GM18867 (cell line): ENCODE results near the gene STK11IP.
"Not testable (repeated sequence)": the region's sequence is repeated elsewhere in the genome, so short reads cannot be mapped to it uniquely, and the experiment has no call there.

Source experiments
- ATAC-seq: cut with Tn5 transposase; IDR thresholded peaks from one replicate; pipeline ENCODE4 v1.9.1; 2021; ENCODE audit warnings: mild to moderate bottlenecking, moderate library complexity; ENCODE audit not compliant: unreplicated experiment

Gene STK11IP

GRCh38 chr2:219644801-219645480 is 47.3 kb downstream of the STK11IP start:
- no peak for ATAC-seq

- ATAC-seq: no peak
Measured at GRCh38 chr2:219645631-219646527, 48.2 kb downstream of the STK11IP start.

DNA sequence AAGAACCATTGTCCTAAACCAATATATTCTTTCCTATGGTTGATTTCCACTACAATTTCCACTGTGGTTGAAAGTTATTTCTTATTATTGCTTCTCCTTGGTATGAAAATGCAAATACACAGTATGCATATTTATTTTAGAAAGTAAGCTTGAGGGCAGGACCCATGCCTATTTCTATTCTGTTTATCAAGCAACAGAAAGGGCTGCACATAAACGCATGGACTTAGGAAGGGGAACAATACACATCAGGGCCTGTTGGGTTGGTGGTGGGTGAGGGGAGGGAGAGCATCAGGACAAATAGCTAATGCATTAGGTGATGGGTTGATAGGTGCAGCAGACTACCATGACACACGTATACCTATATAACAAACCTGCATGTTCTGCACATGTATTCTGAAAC is 50.5 kb downstream of the STK11IP start:
- no peak for ATAC-seq

GRCh38 chr2:219648963-219649362 is 51.3 kb downstream of the STK11IP start:
- ATAC-seq: no peak

DNA sequence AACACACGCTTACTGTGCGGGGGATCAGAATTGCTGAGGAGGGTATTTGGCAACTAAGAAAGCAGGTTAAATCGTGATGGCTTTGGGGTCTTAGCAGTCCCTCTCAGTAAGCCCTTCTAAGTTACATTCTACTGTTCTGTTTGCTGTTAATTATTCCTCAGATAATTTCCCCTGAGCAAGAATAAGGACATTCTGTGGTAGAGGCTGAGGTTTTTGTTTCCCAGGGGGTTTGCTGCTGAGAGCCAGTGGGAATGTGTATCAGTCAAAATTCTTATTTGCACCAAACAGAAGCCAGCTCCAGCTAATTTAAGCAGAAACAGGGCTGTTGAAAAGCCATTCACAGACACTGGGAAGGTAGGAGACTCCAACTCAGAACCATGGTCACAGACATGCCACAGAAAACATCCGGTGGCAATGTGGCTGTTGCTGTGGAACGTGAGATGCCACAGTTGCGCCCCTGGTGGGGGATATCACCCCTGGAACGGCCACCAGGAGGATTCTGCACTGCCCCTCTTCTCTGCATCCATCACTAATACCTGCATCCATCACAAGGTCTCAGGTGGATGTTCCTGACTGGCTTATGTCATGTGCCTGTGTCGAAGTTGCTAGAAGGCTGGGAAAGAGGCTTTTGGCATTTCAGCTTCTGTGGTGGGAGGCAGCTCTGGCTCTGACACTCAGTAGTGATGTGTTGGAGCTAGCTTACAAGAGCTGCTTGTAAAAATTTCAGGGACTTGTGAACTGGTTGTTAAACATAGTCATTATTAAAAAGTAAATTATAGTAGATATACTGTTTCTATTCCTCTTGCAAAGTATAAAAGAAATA is 53.0 kb downstream of the STK11IP start:
- ATAC-seq: no peak

GRCh38 chr2:219651656-219652055 is 54.0 kb downstream of the STK11IP start:
- not testable (repeated sequence) for ATAC-seq

GRCh38 chr2:219656526-219656925 is 58.9 kb downstream of the STK11IP start:
- ATAC-seq: no peak

DNA sequence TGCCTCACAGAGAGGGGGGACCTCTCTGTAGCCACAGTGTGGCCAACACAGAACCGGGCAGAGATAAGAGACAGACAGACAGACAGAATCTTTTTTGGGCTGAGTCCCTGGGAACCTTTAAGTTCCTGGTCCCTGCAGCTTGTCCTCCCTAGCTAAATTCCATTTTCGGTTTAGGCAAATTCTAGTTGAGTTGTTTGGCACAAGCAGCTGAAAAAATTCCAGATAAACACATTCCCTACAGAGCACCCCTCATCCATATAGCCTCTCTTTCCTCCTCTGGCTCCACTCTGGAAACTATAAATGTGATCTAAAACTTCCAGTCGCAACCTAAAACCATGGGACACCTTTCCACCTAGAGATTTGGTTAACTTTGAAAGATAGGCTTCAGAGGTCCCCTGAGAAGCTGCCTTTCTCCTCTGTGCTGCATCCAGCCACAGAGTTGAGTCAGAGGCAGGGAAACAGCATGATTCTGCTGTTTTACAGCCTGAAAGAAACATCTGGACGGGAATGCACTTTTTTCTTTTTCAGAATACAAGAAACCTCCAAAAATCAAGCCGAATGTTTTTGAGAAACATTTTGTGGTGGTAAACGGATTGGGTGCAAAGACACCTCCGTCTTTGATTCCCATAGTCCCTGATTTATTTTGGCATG is 60.7 kb downstream of the STK11IP start:
- no peak for ATAC-seq

DNA sequence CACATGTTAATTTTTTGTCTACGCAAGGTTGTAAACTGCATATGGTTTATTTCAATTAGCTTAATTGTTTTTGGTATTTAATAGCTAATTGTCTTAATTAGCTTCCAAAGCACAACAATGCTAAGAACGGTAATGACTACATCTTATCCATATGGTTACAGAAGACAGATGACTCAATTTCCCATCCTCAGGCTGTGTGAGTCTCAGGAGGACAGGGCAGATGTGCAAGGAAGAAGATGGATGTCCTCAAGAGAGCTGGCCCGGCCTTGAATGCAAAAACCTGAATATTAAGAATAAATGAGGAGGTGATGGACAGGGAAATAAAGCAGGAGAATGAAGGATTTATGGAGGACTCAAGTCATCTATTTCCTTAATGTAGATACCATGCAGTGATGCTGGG is 61.2 kb downstream of the STK11IP start:
- no peak for ATAC-seq

DNA sequence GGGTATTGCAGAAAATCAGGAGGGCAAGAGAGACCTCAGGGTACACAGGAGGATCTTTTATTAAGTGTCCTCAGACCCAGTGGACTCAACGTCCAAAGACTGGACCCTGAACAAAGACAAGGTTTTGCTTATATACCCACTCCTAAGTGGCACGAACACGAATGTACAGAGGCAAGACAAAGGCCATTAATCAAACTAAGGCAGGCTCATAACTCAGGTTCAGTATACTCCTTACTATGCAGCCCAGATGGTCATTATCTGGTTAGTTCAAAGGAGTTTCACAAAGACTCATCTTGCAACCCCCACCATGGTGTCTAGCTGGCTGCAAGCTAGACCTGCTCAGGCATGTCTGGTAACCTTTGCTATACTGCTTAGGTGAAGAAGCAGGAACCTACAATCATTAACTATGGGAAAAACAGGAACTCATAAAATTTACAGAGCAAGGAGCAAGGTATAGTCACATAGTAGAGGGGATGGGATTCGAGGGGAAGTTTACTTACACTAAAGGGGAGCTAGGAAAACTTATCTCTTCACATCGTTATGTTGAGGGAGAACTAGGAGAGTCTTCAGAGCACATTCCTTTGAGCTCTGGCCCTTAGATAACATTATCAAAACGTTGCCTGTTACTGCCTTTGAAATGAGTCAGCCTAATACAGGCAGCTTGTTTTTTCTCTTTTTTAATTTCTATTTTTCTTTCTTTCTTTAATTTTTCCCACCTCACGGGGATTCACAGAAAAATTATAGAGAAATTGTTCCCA is 63.7 kb downstream of the STK11IP start:
- ATAC-seq: peak; percentile 94

DNA sequence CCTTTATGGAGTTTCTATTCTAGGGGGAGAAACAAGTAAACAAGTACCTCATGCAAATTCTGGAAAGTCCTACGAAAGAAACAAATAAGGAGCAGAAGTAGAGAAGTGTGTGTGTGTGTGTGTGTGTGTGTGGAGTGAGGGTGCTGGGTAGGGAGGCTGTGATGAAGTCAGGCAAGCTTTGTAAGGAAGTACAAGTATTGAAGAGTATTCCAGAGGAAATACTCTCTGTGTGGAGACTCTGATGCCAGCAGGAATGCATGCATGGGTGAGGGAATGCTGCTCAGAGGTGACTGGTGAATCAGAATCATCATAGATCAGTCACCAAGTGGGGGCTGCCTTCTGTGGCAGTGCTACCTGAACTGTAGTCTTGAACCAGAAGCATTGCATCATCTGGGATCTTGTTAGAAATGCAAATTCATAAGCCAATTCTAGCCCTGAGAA is 64.3 kb downstream of the STK11IP start:
- ATAC-seq: peak; percentile 16

DNA sequence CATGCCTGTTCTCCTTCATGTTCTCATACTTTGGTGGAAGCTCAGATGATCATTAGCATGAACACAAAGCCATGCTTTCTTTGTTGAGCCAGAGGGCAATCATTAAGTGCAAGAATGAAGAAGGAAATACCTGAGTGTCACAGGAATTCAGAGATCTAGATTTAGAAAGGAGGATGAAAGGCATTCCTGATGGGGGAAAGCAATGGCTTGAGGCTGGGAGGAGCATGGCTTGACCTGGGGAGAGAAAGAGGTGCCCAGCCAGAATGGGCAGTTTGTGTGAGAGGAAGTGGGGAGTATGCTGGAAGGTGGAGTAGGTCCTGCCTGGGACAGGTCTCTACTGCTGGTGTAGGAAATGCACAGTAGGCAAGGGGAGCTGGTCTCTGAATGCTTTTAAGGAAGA is 64.9 kb downstream of the STK11IP start:
- ATAC-seq: no peak

DNA sequence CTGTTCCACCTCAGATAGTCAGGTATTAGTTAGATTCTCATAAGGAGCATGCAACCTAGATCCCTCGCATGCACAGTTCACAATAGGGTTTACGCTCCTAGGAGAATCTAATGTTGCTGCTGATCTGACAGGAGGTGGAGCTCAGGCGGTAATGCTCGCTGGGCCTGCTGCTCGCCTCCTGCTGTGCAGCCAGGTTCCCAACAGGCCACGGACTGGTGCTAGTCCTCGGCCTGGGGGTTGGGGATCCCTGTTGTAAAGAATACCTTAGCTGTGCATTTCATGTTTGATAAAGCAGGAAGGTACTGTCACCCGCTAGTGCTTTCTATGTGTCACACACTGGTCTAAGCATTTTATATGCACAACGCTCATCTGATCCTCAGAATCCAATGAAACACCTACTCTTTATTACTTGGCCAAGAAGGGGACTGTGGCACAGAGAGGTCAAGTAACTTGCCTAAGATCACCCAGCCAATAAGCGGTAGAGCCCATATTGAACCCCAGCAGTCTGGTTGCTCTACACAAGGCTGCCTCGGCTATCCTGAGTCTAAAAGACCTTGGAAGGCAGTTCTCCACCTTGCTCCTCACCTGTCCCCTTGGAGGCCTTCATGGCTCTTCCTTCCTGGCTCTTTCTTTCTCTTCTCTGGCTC is 65.6 kb downstream of the STK11IP start:
- ATAC-seq: no peak

GRCh38 chr2:219664041-219664440 is 66.4 kb downstream of the STK11IP start:
- no peak for ATAC-seq

DNA sequence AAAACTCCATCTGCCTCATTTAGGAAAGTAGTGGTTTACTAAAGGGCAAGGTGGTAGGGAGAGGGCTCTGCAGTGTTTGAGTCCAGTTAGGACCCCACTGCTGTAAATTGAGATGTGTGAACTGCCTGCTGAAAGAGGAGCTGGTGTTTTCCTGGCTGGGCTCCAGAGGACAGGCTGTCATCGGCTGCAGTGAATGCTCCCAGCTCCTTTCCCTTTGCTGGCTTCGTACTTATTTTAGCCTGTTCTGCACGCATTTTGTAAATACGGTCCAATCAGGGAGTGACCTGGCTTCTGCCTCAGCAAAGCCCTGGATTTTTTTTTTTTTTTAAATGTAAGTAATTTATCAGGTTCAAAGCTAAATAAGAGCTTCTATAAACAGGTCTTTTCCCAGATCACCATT is 67.3 kb downstream of the STK11IP start:
- ATAC-seq: no peak

DNA sequence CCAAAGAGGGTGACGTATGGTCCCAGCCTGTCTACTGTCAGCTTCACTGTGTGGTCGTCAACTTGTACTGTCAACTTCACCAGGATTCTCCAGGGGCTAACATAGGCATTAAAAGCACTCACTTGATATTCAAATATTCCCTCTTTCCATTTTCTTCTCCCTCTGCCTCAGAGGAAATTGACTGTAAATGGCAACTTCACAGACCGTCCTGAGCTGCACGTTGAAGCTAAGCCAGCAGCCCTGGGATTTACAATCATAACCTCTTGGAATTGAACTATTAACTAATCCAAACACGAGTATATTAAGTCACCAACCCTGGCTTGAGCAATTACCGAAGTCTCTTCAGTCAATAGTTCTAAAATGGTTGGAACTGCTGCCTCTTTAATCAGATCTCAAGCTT is 68.3 kb downstream of the STK11IP start:
- no peak for ATAC-seq
